K562 (cell line): ENCODE results near the gene DMAC2.

Source experiments
- NFYB ChIP-seq: IDR thresholded peaks from 2 replicates; pipeline ENCODE4 v1.6.1; 2011; ENCODE audit warnings: mild to moderate bottlenecking, moderate library complexity; ENCODE audit not compliant: insufficient read length; ENCODE audit errors: extremely low read depth
- RFX5 ChIP-seq: IDR thresholded peaks from 2 replicates; pipeline ENCODE4 v1.6.1; 2011; ENCODE audit warnings: low read depth, mild to moderate bottlenecking, improper control_type of control experiment, low read length
- TF ChIP-seq, protein P1 (sequence below): fragments of 150-350 bp; IDR thresholded peaks from 2 replicates; pipeline ENCODE4 v1.6.1; 2014; ENCODE audit warnings: low read depth, mild to moderate bottlenecking, low read length, borderline replicate concordance

DNA sequence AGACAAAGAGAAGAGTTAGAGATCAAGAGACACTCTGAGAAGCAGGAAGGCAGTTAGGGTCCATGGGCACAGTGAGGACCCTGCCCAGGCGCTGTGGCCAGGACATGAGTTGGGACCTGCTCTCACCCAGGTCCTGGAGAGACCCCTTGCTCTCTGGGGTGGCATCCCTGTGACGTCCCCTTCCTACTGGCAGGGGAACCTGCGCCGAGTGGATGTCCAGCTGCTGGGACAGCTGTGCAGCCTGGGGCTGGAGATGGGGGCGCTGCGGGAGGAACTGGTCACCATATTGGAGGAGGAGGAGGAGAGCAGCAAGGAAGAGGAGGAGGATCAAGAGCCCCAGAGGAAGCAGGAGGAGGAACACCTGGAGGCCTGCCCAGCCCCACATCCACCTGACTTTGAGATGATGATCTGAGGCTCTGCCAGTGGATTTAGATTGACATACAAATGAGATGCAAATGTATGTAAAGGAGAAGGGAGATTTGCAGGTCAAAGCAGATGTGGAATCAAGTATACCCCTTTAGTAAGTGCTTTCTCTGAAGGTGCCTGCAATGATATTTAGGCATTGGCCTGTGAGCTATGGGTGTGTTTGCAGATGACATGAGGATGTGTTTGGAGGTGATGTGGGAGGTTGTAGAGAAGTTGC is 4.2 kb upstream of the DMAC2 start:
- TF ChIP-seq NFYB: no peak
- TF ChIP-seq, protein P1, sequence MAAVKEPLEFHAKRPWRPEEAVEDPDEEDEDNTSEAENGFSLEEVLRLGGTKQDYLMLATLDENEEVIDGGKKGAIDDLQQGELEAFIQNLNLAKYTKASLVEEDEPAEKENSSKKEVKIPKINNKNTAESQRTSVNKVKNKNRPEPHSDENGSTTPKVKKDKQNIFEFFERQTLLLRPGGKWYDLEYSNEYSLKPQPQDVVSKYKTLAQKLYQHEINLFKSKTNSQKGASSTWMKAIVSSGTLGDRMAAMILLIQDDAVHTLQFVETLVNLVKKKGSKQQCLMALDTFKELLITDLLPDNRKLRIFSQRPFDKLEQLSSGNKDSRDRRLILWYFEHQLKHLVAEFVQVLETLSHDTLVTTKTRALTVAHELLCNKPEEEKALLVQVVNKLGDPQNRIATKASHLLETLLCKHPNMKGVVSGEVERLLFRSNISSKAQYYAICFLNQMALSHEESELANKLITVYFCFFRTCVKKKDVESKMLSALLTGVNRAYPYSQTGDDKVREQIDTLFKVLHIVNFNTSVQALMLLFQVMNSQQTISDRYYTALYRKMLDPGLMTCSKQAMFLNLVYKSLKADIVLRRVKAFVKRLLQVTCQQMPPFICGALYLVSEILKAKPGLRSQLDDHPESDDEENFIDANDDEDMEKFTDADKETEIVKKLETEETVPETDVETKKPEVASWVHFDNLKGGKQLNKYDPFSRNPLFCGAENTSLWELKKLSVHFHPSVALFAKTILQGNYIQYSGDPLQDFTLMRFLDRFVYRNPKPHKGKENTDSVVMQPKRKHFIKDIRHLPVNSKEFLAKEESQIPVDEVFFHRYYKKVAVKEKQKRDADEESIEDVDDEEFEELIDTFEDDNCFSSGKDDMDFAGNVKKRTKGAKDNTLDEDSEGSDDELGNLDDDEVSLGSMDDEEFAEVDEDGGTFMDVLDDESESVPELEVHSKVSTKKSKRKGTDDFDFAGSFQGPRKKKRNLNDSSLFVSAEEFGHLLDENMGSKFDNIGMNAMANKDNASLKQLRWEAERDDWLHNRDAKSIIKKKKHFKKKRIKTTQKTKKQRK: no peak
- TF ChIP-seq RFX5: no peak
